HG03565 (cell line): ENCODE results near the gene ARL17B.
"Not testable (repeated sequence)": the region's sequence is repeated elsewhere in the genome, so short reads cannot be mapped to it uniquely, and the experiment has no call there.

ENCODE experiments used
- ATAC-seq: cut with Tn5 transposase; IDR thresholded peaks from one replicate; pipeline ENCODE4 v1.9.1; 2021; ENCODE audit warnings: mild to moderate bottlenecking, moderate library complexity; ENCODE audit not compliant: unreplicated experiment

Gene ARL17B

DNA sequence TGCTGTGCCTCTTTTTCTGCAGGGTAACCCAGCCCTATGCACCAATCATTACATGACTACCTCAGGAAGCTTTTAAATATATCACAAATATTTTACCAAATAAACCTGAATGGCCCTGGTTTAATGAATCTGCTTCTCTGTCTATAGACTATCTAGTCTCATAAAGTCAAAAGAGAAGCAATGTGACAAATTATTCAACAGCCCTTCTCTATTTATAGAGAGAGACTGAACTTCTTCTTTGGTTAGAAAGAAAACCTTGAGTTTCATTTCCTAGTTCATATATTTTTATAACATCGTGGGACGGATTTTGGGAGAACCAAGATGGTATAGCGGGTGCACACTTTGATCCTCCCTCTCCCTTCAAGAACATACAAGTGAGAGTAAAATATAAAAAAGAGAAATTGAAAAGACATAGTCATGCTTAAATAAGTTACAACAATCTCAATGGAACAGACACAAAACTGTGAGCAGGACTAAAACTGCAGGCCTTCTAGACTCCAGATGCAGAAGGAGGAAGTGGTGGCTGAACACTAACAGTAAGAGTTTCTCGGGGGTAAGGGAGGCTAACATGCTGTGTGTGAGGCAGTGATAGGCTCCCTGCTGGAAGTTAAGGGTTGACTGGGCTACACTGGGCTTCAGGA lies 70.5 kb downstream of the ARL17B start:
- ATAC-seq = peak; percentile 90

DNA sequence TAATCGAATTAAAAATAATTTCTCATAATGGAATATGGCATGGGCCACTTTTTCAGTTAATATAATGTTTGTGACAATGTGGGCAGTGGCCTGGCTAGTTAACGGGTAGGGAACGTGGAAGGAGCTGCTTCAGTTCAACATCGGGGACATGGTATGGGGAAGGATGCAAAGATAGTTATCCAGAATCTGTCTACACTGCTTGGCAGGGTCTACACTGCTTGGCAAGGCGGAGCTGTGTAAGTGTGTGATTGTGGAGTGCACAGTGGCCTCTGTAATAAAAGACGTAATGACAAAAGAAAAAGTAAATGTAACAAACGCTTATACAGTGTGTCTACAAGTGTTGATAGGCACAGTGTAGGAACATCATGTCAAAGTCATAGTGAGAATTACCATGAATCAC lies 74.0 kb downstream of the ARL17B start:
- ATAC-seq = not testable (repeated sequence)

DNA sequence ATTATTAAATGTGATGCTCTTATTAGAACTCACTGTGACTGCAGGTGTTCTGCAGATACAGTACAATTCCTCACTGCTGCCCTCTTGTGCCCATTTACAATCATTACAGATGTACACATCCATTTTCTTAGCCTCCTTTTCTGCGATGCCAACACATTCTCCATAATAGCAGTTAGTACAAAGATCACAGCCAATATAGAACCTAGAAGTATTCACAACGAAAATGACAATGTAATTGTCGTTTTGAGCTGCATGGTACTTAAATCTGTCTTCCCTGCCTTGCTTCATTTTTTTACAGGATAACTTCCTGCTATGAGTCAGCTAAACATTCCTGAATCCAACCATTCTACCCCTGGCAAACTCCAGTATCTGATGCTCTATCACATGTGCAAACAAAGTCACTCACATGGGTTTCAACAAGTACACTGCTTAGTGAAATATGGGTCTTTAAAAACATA lies 74.8 kb downstream of the ARL17B start:
- not testable (repeated sequence) for ATAC-seq

DNA sequence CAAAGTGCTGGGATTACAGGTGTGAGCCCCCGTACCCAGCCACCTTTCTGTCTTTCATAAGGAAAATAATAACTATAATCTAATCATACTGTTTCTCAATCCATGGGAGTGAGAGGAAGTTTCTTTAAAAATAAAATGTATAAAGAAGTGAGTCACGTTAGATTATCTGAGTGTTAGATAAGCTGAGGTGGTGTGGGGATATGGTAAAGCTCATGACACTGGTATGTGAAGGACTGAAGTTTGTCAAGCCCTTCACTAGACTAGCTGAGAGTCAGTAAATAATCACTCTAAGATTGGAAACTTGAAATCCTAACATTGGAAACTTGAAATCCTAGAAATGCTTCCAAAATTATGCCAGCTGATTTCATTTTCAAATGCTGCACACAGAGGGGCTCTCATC lies 76.1 kb downstream of the ARL17B start:
- not testable (repeated sequence) for ATAC-seq

DNA sequence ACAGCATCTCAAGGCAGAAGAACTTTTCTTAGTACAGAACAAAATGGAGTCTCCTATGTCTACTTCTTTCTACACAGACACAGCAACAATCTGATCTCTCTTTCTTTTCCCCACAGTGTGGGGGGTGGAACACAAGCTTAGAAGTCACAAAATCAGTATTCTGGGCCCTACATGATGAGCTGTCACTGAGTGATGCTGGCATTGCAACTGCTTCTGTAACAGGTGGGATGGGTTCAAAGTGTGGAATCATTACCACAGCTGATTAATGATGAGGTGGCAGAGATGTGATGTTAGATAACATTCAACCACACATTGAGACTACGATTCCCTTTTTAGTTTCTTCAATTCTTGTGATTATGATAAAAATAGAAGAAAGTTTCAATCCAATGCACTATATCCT lies 77.1 kb downstream of the ARL17B start:
- ATAC-seq = not testable (repeated sequence)

DNA sequence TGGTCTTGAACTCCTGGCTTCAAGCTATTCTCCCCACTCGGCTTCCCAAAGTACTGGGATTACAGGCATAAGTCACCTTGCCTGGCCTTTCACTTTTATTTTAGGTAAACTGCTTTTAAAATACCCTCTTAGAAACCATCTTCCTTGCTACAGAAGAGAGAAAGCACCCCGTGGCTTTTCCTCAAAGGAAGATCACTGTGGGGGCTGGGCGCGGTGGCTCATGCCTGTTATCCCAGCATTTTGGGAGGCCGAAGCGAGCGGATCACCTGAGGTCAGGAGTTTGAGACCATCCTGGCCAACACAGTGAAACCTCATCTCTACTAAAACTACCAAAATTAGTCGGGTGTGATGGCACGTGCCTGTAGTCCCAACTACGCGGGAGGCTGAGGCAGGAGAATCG lies 78.9 kb downstream of the ARL17B start:
- ATAC-seq = not testable (repeated sequence)

DNA sequence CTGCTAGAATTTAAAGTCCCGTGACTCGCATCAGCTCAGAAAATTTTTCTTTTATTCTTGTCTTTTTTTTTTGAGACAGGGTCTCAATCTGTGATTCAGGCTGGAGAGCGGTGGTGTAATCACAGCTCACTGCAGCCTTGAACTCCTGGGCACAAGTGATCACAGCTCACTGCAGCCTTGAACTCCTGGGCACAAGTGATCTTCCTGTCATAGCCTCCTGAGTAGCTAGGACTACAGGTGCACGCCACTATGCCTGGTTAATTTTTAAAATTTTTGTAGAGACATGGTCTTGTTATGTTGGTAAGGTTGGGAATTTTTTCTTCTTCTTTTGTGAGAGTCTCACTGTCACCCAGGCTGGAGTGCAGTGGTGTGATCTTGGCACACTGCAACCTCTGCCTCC lies 80.2 kb downstream of the ARL17B start:
- not testable (repeated sequence) for ATAC-seq

DNA sequence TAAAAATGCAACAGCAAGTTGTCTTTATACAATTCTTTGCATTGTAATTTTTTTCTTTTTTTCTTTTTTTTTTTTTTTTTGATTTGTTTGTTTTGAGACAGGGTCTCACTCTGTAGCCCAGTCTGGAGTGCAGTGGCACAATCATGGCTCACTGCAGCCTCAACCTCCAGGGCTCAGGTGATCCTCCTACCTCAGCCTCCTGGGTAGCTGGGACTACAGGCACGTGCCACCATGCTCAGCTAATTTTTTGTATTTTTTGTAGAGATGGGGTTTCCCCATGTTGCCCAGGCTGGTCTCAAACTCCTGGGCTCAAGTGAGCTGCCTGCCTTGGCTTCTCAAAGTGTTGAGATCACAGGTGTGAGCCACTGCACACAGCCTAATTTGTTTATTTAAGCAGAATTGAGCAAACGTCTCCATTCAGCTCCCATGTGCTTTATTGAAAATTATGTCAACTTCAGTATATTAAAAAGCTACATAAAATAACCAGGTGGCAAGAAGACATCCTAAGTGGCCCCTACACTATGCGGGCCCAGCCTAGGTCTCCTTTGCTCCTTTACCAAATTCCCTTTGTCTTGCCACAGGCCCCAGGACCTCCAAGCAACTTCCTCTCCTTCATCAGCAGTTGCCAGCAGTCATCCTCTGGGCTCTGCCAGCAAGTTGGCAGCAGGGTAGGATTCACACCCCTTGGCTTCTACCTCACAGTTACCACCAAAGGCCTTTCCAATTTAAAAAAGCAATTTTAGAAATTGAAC lies 84.7 kb downstream of the ARL17B start:
- not testable (repeated sequence) for ATAC-seq

DNA sequence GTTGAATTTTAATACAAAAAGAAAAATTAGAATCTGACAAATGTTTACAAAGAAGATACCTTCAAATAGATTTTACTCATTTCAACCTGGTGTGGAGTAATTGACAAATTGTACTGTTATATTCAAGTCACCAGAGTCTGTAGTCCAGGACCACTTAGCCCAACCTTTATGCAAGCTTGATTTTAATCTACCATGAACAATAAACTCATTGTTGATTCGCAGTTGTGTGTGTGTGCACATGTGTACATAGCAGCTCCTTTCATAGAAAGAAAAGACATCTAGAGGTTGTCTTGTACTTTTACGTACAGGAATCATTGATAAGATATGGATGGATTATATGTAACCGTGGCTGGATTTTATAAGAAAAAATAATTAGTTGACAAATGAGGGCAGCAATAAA lies 87.3 kb downstream of the ARL17B start:
- ATAC-seq = no peak

DNA sequence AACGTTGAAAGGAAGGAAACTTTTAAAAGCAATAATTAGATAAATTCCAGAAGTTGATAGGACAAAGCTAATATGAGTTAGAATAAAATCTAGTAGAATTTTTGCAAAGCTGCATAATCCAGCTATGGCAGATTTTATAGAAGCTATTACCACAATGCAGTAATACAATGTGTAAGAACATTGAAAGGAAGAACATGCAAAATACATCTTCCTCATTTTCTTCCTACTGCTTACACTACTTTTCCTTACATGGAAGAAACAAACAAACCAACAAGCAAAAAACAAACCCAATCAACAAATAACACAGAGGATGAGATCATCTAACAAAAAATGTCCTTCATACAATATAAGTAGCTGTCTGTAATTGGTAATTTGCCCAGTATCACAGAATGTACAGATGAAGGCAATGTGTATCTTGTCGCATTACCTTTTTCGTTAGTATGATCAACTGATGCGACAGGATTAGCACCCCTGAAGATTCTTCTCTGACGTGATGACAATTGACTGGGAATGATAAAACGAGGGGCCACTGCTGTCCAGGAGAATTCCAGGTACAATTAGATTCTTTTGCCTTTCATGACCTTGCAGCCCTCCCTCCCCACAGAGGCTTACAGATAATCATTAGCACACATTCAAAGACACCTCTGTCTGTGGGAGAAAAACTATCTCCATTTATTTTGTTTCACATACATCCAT lies 87.9 kb downstream of the ARL17B start:
- no peak for ATAC-seq

DNA sequence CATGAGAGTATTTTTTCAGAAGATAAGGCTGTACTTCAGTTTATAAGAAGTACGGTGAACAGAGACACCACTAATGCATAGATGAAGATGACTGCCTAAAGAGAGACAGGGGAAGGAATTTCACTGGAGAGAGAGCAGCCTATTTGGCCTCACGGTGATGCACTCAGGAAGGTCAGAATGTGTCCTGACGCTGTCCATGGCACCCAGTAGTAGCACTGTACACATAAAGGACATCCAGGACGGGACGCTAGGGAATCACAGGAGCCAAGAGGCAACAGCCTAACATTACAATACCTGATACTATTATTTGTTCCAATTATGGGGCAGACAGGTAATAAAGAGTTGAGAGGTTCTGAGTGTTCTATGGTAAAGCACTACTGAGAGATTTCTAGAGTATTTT lies 91.5 kb downstream of the ARL17B start:
- no peak for ATAC-seq

DNA sequence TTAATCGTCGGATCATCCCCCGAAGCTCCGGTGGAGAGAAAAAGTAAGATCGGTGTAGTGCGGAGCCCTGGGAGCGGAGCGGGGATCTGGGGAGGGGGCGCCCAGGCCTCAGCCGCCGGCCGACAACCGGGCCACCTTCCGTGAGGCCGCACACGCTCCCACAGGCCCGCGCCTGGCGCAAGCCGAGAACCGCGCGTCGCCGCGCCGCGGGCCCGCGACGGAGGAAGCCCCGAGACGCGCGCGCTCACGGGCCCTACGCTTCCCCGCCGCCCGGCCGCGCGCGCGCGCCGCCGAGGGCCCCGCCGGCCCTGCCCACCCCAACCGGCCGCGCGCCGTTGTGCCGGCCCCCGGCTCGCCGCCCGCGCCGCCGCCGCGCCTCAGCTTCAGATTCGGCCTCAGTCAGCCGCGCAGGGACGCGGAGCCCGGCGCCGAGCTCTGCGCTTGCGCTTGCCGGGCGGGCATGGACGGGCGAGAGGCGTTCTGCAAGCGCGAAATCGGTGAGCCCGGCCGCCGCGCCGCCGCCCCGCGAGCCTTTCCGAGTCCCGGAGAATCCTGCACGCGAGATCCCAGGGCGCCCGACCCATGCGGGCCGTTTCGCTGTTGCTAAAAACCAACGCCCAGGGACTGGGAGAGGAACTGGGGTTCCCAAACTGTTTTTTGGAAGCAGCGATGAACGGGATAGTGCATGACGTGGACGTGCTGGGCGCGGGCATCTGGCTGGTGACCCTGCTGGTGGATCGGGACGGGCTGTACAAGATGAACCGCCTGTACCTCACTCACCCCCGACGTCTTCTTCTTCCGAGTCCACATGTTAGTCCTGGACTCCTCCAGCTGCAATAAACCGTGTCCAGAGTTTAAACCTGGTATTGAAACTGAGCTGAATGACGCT lies 94.7 kb downstream of the ARL17B start:
- peak; percentile 79 for ATAC-seq

DNA sequence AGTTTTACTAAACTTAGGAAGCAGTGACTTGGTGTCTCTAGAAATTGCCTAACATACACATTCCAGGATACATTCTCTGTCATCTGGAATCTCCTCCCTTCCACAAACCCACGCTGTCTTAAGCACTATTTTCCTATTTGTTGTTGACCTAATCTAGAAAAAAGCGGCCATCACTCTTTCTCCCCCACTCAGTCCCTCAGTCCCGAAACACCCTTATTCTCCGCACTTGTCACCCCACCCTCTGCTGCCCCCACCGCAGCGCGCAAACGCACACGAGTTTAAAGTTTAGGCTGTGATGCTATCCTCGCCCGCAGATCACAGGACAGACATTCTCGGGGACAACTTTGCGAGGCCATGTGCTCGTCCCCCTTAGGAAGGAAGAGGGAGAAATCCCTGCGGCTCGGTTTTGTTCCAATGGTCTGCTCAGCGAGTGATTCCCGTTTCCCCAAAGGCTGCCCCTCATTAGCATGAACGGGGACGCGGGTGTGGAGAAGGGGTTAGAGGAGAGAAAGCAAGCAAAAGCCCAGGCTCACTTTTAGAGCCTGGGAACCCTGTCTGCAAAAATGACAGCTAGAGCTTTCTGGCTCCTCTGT lies 95.4 kb downstream of the ARL17B start:
- peak; percentile 5 for ATAC-seq

DNA sequence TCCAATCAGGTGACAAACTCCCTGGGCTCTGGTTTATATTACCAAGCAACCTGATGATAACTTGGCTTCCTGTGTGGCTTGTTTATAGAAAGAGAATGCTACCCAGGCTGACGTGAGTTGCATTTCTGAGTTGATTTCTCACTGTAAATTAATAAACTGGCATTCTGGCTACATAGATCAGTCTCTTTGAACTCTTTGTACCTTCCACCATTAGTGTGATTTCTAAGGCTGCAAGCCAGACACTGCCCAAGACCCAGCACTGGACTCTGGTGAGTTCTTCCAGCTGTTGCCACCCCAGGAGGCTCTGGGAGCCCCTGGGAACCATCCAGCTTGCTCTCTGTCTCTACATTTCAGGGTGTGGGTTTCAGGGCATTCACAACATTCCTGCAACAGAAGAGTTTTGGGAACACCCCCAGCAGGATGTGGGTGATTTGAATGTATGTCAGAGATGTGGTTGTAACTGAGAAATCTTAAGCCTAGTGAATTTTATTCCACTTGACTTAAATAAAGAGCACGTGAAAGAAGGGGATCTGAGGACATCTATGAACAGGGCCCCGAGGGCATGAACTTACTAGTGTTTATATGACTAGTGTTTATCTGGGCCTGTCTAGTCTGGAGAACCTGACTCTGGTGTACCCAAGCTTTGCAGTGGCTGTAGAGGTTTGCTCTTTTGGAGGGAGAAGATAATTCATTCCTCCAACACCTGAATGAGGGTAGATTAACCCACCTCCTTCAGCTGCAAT lies 96.9 kb downstream of the ARL17B start:
- no peak for ATAC-seq

DNA sequence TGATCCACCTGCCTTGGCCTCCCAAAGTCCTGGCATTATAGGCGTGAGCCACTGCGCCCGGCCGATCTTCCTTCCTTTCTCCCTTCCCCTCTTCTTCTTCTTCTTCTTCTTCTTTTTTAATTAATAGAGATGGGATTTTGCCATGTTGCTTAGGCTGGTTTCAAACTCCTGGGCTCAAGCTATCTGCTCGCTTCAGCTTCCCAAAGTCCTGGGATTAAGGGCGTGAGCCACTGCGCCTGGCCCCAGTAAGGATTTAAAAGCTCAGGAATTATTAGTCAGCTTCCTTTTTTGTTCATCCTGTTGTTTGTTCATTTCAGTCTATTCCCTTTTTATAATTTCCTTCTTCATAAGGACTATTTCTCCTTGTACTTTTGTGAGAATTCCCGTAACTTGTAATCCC lies 99.3 kb downstream of the ARL17B start:
- no peak for ATAC-seq

DNA sequence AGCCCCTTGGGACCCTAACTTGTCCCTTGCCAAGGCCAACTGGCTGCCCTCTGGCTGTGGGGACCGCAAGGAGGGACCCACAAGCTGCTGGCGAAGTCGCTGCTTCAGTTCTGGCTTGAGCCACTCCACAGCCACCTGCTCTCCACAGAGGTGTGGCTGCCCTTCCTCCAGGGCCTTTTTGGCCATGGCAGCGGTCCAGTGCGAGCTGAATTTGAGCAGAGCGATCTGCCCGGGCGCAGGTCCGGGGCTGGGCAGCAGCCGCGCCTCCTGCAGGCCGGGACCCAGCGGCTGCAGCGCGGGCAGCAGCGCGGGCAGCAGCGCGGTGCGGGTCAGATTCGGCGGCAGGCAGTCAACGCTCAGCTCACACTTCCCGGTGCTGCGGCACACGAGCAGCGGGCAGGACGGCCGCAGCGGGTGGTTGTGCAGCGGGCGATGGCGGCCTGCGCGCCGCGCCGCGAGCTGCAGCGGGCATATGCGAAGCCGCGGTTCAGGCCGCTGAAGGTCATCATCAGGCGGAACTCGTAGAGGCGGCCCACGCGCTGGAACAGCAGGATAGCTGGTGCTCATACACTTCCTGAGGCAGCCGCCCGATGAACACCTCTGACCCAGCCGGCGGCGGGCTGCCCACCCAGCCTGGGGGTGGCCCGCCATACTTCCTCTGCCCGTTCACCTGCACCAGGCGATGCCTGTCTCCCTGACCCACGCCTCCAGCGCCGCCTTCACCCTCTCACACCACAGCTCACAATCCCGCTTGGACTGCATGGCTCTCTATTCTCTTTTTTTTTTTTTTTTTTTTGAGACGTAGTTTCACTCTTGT lies 101.5 kb downstream of the ARL17B start:
- ATAC-seq = not testable (repeated sequence)

DNA sequence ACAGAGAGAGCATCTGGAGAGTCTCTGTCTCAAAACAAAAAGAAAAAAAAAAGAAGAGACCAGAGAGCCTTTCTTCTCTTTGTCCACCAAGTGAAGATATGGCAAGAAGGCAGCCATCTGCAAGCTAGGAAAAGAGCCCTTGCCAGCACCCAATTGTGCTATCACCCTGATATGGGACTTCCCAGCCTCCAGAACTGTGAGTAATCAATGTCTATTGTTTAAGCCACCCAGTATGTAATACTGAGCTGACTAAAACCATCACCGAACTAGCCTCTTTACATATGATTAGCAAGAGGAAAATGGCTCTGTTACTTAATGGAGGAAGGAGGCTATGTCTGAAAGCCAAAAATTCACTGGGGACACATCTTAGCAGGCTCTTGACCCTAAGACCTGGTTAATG lies 105.2 kb downstream of the ARL17B start:
- not testable (repeated sequence) for ATAC-seq

DNA sequence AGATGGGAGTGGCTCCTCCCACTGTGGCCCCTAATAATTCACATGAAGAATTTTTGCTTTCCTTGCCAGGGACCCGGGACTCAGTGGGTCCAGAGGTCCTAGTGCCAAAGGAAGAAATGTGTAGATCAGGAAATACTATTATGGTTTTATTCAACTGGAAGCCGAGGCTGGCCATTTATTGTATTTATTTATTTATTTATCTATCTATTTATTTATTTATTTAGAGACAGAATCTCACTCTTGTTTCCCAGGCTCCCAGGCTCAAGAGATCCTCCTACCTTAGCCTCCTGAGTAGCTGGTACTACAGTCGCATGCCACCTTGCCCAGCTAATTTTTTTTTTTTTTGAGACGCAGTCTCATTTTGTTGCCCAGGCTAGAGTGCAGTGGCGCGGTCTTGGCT lies 107.4 kb downstream of the ARL17B start:
- ATAC-seq = not testable (repeated sequence)

DNA sequence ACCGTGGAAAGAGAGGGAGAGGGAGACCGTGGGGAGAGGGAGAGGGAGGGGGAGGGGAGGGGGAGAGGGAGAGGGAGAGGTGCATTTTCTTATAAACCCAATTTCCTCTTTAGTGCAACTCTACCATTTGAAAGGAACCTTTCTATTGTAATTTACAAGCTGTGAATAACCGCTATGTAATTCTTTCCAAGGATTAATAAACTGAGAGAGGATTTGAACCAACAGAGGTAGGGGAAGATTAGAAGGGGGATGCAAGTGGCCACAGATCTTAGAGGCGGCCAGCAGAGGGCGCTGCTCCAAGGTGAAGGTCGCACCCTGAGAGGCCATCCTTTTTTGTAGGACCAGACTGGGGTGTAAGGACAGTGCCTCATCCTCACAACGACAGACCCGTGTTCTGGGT lies 107.8 kb downstream of the ARL17B start:
- ATAC-seq = not testable (repeated sequence)
